ENCODE data around the gene MAP3K10. TPM values are rescaled to one million over a fixed set of nuclear protein-coding genes. Genes with fewer than 3 reads are reported as not detected.
A peak's percentile ranks its signal among the peaks of the same experiment; 100 is the strongest.

Gene MAP3K10
- total and polyA plus RNA-seq, 12 donors = 10.8 to 31.2 (median 15.8) TPM

- ATAC-seq (peak in 1 of 8 donors; percentile 33), DNase-seq (no peak)
- intact Hi-C loops (cut with DNase I) = loop anchor here in 1 of 10 donors (5.0 kb wide), 1 partner anchor 49 kb away; no protein-coding TSS in a partner anchor
- Histone ChIP-seq H3K4me1 (peaks cover 7 to 27% (median 16%) of the 10 kb centered on the region in 9 donors), H3K36me3 (peaks cover 0 to 57% (median 29%) of the 10 kb centered on the region in 9 donors), H3K4me3 (no peak overlapping the region), H3K27ac (no peak overlapping the region), H3K9me3 (no peaks in the 10 kb centered on the region), H3K27me3 (no peaks in the 10 kb centered on the region)
- TF ChIP-seq CTCF (IDR thresholded peaks at IDR 0.05) = no peak
- WGBS, 2 donors = 93 to 96% methylated on average over 25 of the region's 25 CpGs
Observed at GRCh38 chr19:40232949-40233810, 42.0 kb downstream of the MAP3K10 start.

- no peaks in the 10 kb centered on the region for H3K9me3 ChIP-seq
- H3K4me3 ChIP-seq = no peak overlapping the region
- H3K36me3 ChIP-seq = peaks cover 0 to 65% (median 32%) of the 10 kb centered on the region in 9 donors
- DNase-seq (no peak), ATAC-seq (no peak)
- intact Hi-C loops (cut with DNase I) = loop anchor here in 1 of 10 donors (5.0 kb wide), 1 partner anchor 48 kb away; no protein-coding TSS in a partner anchor
- WGBS, 2 donors = 93 to 95% methylated on average over 18 to 20 of the region's 20 CpGs
- H3K4me1 ChIP-seq = peaks cover 7 to 24% (median 16%) of the 10 kb centered on the region in 9 donors
- no peak overlapping the region for H3K27ac ChIP-seq
- no peaks in the 10 kb centered on the region for H3K27me3 ChIP-seq
- no peak for TF ChIP-seq CTCF (IDR thresholded peaks at IDR 0.05)
Observed at GRCh38 chr19:40233811-40234389, 42.7 kb downstream of the MAP3K10 start.

DNA sequence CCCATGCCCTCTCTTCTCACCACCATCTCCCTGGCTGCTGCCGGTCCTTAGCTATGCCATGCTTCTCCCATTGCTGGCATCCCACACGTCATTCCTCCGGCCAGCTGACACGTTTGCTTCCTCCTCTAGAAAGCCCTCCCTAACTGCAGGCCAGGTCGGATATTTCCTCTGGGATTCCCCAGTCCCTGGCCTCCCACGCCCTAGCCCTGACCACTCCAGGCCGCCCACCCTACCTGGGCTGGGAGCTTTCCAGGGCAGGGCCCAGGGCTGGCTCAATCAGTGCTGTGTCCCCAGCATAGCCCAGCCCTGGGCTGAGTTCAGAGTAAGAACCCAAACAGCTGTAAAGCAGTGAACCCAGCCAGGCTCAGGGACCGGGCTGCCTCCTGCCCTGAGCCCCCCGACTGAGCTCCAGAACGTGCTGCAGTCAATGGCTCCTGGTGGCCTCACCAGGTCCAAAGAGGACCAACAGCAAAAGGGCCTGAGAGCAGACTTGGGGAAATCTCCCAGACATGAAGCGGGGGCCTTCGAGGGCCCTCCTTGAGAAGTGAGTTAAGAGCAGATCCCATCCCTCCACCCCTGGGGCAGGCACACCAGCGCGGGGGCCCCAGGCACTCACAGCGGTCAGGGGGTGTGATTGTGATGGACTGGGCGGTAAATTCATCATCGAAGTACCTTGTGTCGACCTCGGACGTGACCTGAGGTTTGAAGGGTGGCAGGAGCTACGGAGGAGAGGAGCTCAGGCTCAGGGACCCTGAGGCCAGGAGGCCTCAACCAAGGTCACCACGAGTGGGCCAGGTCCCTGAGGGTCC, 43.4 kb downstream of the MAP3K10 start:
- H3K27me3 ChIP-seq = no peaks in the 10 kb centered on the region
- H3K4me3 ChIP-seq = no peak overlapping the region
- TF ChIP-seq CTCF (IDR thresholded peaks at IDR 0.05) = no peak
- ATAC-seq = no peak
- 88 to 90% methylated on average over 22 of the region's 22 CpGs for WGBS, 2 donors
- H3K36me3 ChIP-seq = peaks cover 0 to 72% (median 38%) of the 10 kb centered on the region in 9 donors
- intact Hi-C loops (cut with DNase I) = loop anchor here in 1 of 10 donors (5.0 kb wide), 1 partner anchor 48 kb away; no protein-coding TSS in a partner anchor
- H3K4me1 ChIP-seq = peaks cover 7 to 24% (median 16%) of the 10 kb centered on the region in 9 donors
- DNase-seq = no peak
- no peak overlapping the region for H3K27ac ChIP-seq
- H3K9me3 ChIP-seq = no peaks in the 10 kb centered on the region
